ENCODE measurements around the gene CBX5.

CBX5 gene

DNA sequence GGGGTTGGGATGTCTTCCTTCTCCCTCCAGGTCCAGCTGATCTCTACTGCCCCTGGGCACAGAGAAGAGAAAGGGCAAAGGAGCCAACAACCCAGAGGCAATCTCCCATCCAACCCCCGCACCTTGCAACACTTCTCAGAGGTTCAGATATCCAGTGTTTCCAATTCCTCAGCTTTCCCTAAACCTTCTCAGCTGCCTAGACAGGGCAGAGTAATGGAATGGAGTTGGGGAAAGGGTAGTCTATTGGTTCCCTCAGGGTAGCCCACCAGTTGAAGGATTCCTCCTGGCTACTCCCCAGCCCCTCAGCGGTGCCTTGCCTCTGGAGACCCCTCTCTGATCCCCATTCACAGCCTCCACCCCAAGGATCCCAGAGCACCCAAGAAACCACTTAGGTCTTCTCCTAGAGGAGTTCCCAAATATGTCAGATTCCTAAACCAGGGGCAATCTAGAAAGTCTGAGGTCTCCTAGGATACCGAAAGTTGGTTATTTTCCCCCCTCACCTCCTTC is 20.4 kb upstream of the CBX5 start:
- Histone ChIP-seq H2AFZ (ENCODE audit: low read depth, low read length) (0 out of 2 replicates have a peak overlapping the region, but pooled peaks have one; percentile 7), H3K9ac (ENCODE audit: low read length) (no peak overlapping the region), H3K27me3 (ENCODE audit: low read depth, low read length) (peaks cover 63% of the 10 kb centered on the region), H3K27ac (ENCODE audit: low read length) (no peak overlapping the region), H4K20me1 (ENCODE audit: insufficient read depth, low read length) (no peaks in the 10 kb centered on the region), H3K36me3 (replicated peaks; ENCODE audit: low read depth, low read length) (no peaks in the 10 kb centered on the region), H3K4me2 (ENCODE audit: low read length) (peak overlapping the region; percentile 75), H3K79me2 (ENCODE audit: low read length) (no peaks in the 10 kb centered on the region), H3K4me1 (ENCODE audit: low read length) (0 out of 2 replicates have a peak, but pooled peaks cover 7% of the 10 kb centered on the region), H3K9me3 (ENCODE audit: insufficient read depth, low read length) (no peaks in the 10 kb centered on the region), H3K4me3 (ENCODE audit: low read length) (peak overlapping the region; percentile 60)
- no peak for TF ChIP-seq CTCF (IDR thresholded peaks at IDR 0.05; ENCODE audit: low read depth, low read length)
- TF ChIP-seq EZH2phosphoT487 (IDR thresholded peaks at IDR 0.05; ENCODE audit: low read depth) = no peak

GRCh38 chr12:54299515-54300224 is 19.7 kb upstream of the CBX5 start:
- Histone ChIP-seq H2AFZ (ENCODE audit: low read depth, low read length) (no peak overlapping the region), H3K9me3 (ENCODE audit: insufficient read depth, low read length) (no peaks in the 10 kb centered on the region), H3K4me1 (ENCODE audit: low read length) (0 out of 2 replicates have a peak, but pooled peaks cover 7% of the 10 kb centered on the region), H3K4me2 (ENCODE audit: low read length) (no peak overlapping the region), H4K20me1 (ENCODE audit: insufficient read depth, low read length) (no peaks in the 10 kb centered on the region), H3K27ac (ENCODE audit: low read length) (no peak overlapping the region), H3K79me2 (ENCODE audit: low read length) (no peaks in the 10 kb centered on the region), H3K9ac (ENCODE audit: low read length) (no peak overlapping the region), H3K36me3 (replicated peaks; ENCODE audit: low read depth, low read length) (no peaks in the 10 kb centered on the region), H3K4me3 (ENCODE audit: low read length) (no peak overlapping the region), H3K27me3 (ENCODE audit: low read depth, low read length) (peaks cover 62% of the 10 kb centered on the region)
- no peak for TF ChIP-seq CTCF (IDR thresholded peaks at IDR 0.05; ENCODE audit: low read depth, low read length)
- no peak for TF ChIP-seq EZH2phosphoT487 (IDR thresholded peaks at IDR 0.05; ENCODE audit: low read depth)

GRCh38 chr12:54298904-54299303 is 19.0 kb upstream of the CBX5 start:
- Histone ChIP-seq H4K20me1 (ENCODE audit: insufficient read depth, low read length) (no peaks in the 10 kb centered on the region), H3K9me3 (ENCODE audit: insufficient read depth, low read length) (no peaks in the 10 kb centered on the region), H3K27me3 (ENCODE audit: low read depth, low read length) (peaks cover 54% of the 10 kb centered on the region), H3K79me2 (ENCODE audit: low read length) (no peaks in the 10 kb centered on the region), H3K9ac (ENCODE audit: low read length) (no peak overlapping the region), H3K27ac (ENCODE audit: low read length) (no peak overlapping the region), H3K4me1 (ENCODE audit: low read length) (0 out of 2 replicates have a peak, but pooled peaks cover 7% of the 10 kb centered on the region), H3K4me3 (ENCODE audit: low read length) (no peak overlapping the region), H3K4me2 (ENCODE audit: low read length) (no peak overlapping the region), H3K36me3 (replicated peaks; ENCODE audit: low read depth, low read length) (no peaks in the 10 kb centered on the region), H2AFZ (ENCODE audit: low read depth, low read length) (no peak overlapping the region)
- TF ChIP-seq CTCF (IDR thresholded peaks at IDR 0.05; ENCODE audit: low read depth, low read length) (no peak), EZH2phosphoT487 (IDR thresholded peaks at IDR 0.05; ENCODE audit: low read depth) (no peak)

DNA sequence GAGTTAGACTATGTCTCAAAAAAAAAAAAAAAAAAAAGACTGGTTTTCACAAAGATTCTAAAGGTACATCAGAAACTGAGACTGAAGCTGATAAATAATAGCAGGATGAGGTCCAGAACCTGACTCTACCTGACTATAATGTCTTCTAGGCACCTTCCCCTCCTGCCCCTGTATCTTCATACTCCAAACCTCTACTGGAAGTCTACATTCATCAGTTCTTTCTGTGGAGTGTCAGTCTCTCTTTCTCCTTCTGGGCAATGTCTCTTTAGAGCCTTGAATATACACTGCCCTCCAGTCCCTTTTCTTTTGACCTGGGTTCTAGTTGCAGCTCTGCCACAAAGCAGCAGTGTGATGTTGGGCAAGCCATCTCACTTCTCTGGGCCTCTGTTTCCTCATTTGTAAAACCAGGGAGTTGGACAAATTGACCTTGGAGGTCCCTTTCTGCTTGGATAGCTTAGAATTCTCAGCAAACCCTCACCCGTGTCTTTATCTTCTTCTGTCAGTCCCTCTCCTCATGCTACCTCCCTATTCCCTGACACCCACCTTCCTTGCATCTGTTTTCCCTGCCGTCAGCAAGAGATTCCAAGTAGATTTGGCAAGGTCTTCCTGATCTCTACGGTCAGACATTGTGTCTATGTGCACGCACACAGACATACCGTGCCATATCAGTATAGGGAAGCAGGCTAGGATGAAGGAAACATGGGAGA is 16.6 kb upstream of the CBX5 start:
- Histone ChIP-seq H3K27me3 (ENCODE audit: low read depth, low read length) (peaks cover 37% of the 10 kb centered on the region), H2AFZ (ENCODE audit: low read depth, low read length) (no peak overlapping the region), H3K36me3 (replicated peaks; ENCODE audit: low read depth, low read length) (no peaks in the 10 kb centered on the region), H4K20me1 (ENCODE audit: insufficient read depth, low read length) (no peaks in the 10 kb centered on the region), H3K79me2 (ENCODE audit: low read length) (no peaks in the 10 kb centered on the region), H3K27ac (ENCODE audit: low read length) (no peak overlapping the region), H3K4me3 (ENCODE audit: low read length) (no peak overlapping the region), H3K4me2 (ENCODE audit: low read length) (no peak overlapping the region), H3K9me3 (ENCODE audit: insufficient read depth, low read length) (no peaks in the 10 kb centered on the region), H3K4me1 (ENCODE audit: low read length) (0 out of 2 replicates have a peak, but pooled peaks cover 7% of the 10 kb centered on the region), H3K9ac (ENCODE audit: low read length) (no peak overlapping the region)
- TF ChIP-seq CTCF (IDR thresholded peaks at IDR 0.05; ENCODE audit: low read depth, low read length) = no peak
- no peak for TF ChIP-seq EZH2phosphoT487 (IDR thresholded peaks at IDR 0.05; ENCODE audit: low read depth)
